HepG2 (cell line): ENCODE results near the gene RSAD1. TPM values are rescaled to one million over a fixed set of nuclear protein-coding genes. Genes with fewer than 3 reads are reported as not detected.
A peak's percentile ranks its signal among the peaks of the same experiment; 100 is the strongest.

Source experiments
- AFF4 ChIP-seq: sonication (generic); formaldehyde crosslinking; IDR thresholded peaks from 2 replicates; pipeline ENCODE4 v1.4.0; 2020; ENCODE audit warnings: missing genetic modification reagents
- ARID4A ChIP-seq: sonication (generic); formaldehyde crosslinking; IDR thresholded peaks from 2 replicates; pipeline ENCODE4 v1.5.0; 2020; ENCODE audit warnings: mild to moderate bottlenecking, missing genetic modification reagents, borderline replicate concordance
- ARID5B ChIP-seq: IDR thresholded peaks from 2 replicates; pipeline ENCODE4 v1.4.0; 2020; ENCODE audit warnings: mild to moderate bottlenecking, missing genetic modification reagents
- ELF3 ChIP-seq: IDR thresholded peaks from 2 replicates; pipeline ENCODE4 v1.6.1; 2016; ENCODE audit warnings: missing genetic modification reagents, missing compliant biosample characterization
- HIVEP1 ChIP-seq: sonication (generic); formaldehyde crosslinking; IDR thresholded peaks from 2 replicates; pipeline ENCODE4 v1.4.0; 2020; ENCODE audit warnings: mild to moderate bottlenecking, missing genetic modification reagents
- HNF4A ChIP-seq: sonication (generic); formaldehyde crosslinking; IDR thresholded peaks from 2 replicates; pipeline ENCODE4 v1.4.0; 2020; ENCODE audit warnings: missing genetic modification reagents
- HOXA9 ChIP-seq: sonication (generic); formaldehyde crosslinking; IDR thresholded peaks from 2 replicates; pipeline ENCODE4 v1.8.1; 2022; ENCODE audit warnings: missing genetic modification reagents, mild to moderate bottlenecking, moderate library complexity, borderline replicate concordance
- KMT2A ChIP-seq: sonication (generic); formaldehyde crosslinking; IDR thresholded peaks from 2 replicates; pipeline ENCODE4 v1.4.0; 2020; ENCODE audit warnings: missing genetic modification reagents
- ZFP1 ChIP-seq: IDR thresholded peaks from 2 replicates; pipeline ENCODE4 v1.6.1; 2016
- ZNF329 ChIP-seq: sonication (generic); formaldehyde crosslinking; IDR thresholded peaks from 2 replicates; pipeline ENCODE4 v1.9.0; 2021; ENCODE audit warnings: low read depth, mild to moderate bottlenecking, missing genetic modification reagents
- ZNF460 ChIP-seq: sonication (generic); formaldehyde crosslinking; IDR thresholded peaks from 2 replicates; pipeline ENCODE4 v1.5.1; 2020; ENCODE audit warnings: missing genetic modification reagents, mild to moderate bottlenecking, borderline replicate concordance
- ZNF552 ChIP-seq: sonication (generic); formaldehyde crosslinking; IDR thresholded peaks from 2 replicates; pipeline ENCODE4 v1.9.0; 2022; ENCODE audit warnings: missing genetic modification reagents, mild to moderate bottlenecking, borderline replicate concordance
- ZNF572 ChIP-seq: sonication (generic); formaldehyde crosslinking; IDR thresholded peaks from 2 replicates; pipeline ENCODE4 v1.5.1; 2020; ENCODE audit warnings: mild to moderate bottlenecking, missing genetic modification reagents
- ZNF574 ChIP-seq: sonication (generic); formaldehyde crosslinking; IDR thresholded peaks from 2 replicates; pipeline ENCODE4 v1.4.0; 2020; ENCODE audit warnings: missing genetic modification reagents
- polyA plus RNA-seq, 8 experiments: library from polyadenylated mRNA; depleted of rRNA in 3 of 8; stranded (reverse) in 7 of 8; unstranded in 1 of 8; fragments of >200 nt; fragmentation: Illumina TruSeq in 4 of 8; extraction: Trizol in 4 of 8; gene quantifications; 2 replicates each; pipeline versions ENCODE4 v1.2.1 to v1.2.3, GENCODE V29; 2011 to 2016; ENCODE audit warnings: low read depth in 4 of 8, missing spikeins in 1 of 8, mixed read lengths in 1 of 8; ENCODE audit not compliant: insufficient read depth in 1 of 8
- total RNA-seq, 5 experiments: library from RNA; depleted of rRNA; stranded (reverse); fragments of >200 nt; fragmentation: Illumina TruSeq; extraction: Trizol; gene quantifications; 2 replicates each; pipeline ENCODE4 v1.2.3, GENCODE V29; 2016; ENCODE audit warnings: low read depth in 1 of 5

RSAD1 gene
- total and polyA plus RNA-seq, 2 of the 13 experiments (the other 11 are each of a cell fraction or from before 2014, with no cell fraction given), result 22.7 to 27.7 TPM

- no peak for TF ChIP-seq AFF4 (CRISPR knock-in tag)
- no peak for TF ChIP-seq ZNF329
- 0 out of 2 replicates have a peak, but pooled peaks have one; percentile 31 for TF ChIP-seq KMT2A (CRISPR knock-in tag)
- TF ChIP-seq ZNF574, result peak; percentile 76
- peak; percentile 63; the same call in 1 of the 2 replicates for TF ChIP-seq HOXA9
- TF ChIP-seq ZNF460 (CRISPR knock-in tag), result no peak
- TF ChIP-seq ARID4A, result peak; percentile 48; the same call in 1 of the 2 replicates
- TF ChIP-seq HIVEP1 (CRISPR knock-in tag), result 0 out of 2 replicates have a peak, but pooled peaks have one; percentile 63
- TF ChIP-seq ZNF552 (CRISPR knock-in tag), result 0 out of 2 replicates have a peak, but pooled peaks have one; percentile 10
- no peak for TF ChIP-seq ELF3
- TF ChIP-seq ZFP1 (CRISPR knock-in tag), result peak; percentile 88; the same call in 1 of the 2 replicates
- TF ChIP-seq HNF4A (CRISPR knock-in tag), result peak; percentile 95
- peak; percentile 32; the same call in 1 of the 2 replicates for TF ChIP-seq ARID5B (CRISPR knock-in tag)
- peak; percentile 92; the same call in 1 of the 2 replicates for TF ChIP-seq ZNF572 (CRISPR knock-in tag)
Measured at GRCh38 chr17:50440172-50440837, 38.4 kb upstream of the RSAD1 start (continued).
